ENCODE measurements around the gene CCDC124. TPM values are rescaled to one million over a fixed set of nuclear protein-coding genes. Genes with fewer than 3 reads are reported as not detected.
A peak's percentile ranks its signal among the peaks of the same experiment; 100 is the strongest.

The CCDC124 gene
- total RNA-seq, 1 experiment from 2014 or later = 131 TPM

- Histone ChIP-seq H3K4me3 (ENCODE audit: low read depth, low read length, poor library complexity, severe bottlenecking) (no peak overlapping the region), H3K4me1 (ENCODE audit: insufficient read depth, low read length, poor library complexity, severe bottlenecking) (peaks cover 11% of the 10 kb centered on the region), H3K9me3 (ENCODE audit: low read depth, low read length, poor library complexity, severe bottlenecking) (no peaks in the 10 kb centered on the region), H3K27ac (ENCODE audit: low read depth, low read length, poor library complexity, severe bottlenecking) (no peak overlapping the region), H3K36me3 (ENCODE audit: insufficient read depth, low read length, poor library complexity, severe bottlenecking) (no peaks in the 10 kb centered on the region), H3K27me3 (replicated peaks; ENCODE audit: insufficient read depth, low read depth, low read length, poor library complexity) (no peaks in the 10 kb centered on the region)
- no TSS peak for BruUV-seq (replicated peaks)
- POLR2A ChIA-PET (ENCODE audit: low non-redundant PET) = no interaction called here
- no peak for TF ChIP-seq CTCF (conservative IDR thresholded peaks at IDR 0.05; ENCODE audit: low read depth, low read length)
- no peak for TF ChIP-seq EZH2 (IDR thresholded peaks at IDR 0.05; ENCODE audit: borderline replicate concordance, low read depth, low read length, poor library complexity, severe bottlenecking)
- intact Hi-C loops (cut with micrococcal nuclease; ENCODE audit: unreplicated experiment) = no loop called here
- no peak for DNase-seq (ENCODE audit: low spot score)
- CTCF ChIA-PET = interaction anchor here (0.6 kb wide), 1 partner anchor 23 kb away, joined by 3 read pairs; no protein-coding TSS in a partner anchor
Measured at GRCh38 chr19:17929056-17929455, 3.8 kb upstream of the CCDC124 start.

- no peak for DNase-seq (ENCODE audit: low spot score)
- H3K27me3 ChIP-seq (replicated peaks; ENCODE audit: insufficient read depth, low read depth, low read length, poor library complexity) = no peaks in the 10 kb centered on the region
- POLR2A ChIA-PET (ENCODE audit: low non-redundant PET) = no interaction called here
- H3K4me1 ChIP-seq (ENCODE audit: insufficient read depth, low read length, poor library complexity, severe bottlenecking) = peaks cover 11% of the 10 kb centered on the region
- no peaks in the 10 kb centered on the region for H3K9me3 ChIP-seq (ENCODE audit: low read depth, low read length, poor library complexity, severe bottlenecking)
- H3K4me3 ChIP-seq (ENCODE audit: low read depth, low read length, poor library complexity, severe bottlenecking) = peak overlapping the region; percentile 85
- no peak for TF ChIP-seq EZH2 (IDR thresholded peaks at IDR 0.05; ENCODE audit: borderline replicate concordance, low read depth, low read length, poor library complexity, severe bottlenecking)
- TF ChIP-seq CTCF (conservative IDR thresholded peaks at IDR 0.05; ENCODE audit: low read depth, low read length) = no peak
- CTCF ChIA-PET = interaction anchor here (0.9 to 1.4 kb wide), 5 partner anchors 61 to 537 kb away, joined by 3 to 55 read pairs (median 5); partner anchors contain the start of genes RPL18A and SLC5A5
- no peak overlapping the region for H3K27ac ChIP-seq (ENCODE audit: low read depth, low read length, poor library complexity, severe bottlenecking)
- intact Hi-C loops (cut with micrococcal nuclease; ENCODE audit: unreplicated experiment) = loop anchor here (1.0 to 5.0 kb wide), 3 partner anchors 59 to 127 kb away; partner anchors contain the start of genes RPL18A and SLC5A5
- H3K36me3 ChIP-seq (ENCODE audit: insufficient read depth, low read length, poor library complexity, severe bottlenecking) = no peaks in the 10 kb centered on the region
- BruUV-seq (replicated peaks) = no TSS peak
Measured at GRCh38 chr19:17931532-17932191, 1.2 kb upstream of the CCDC124 start.

GRCh38 chr19:17933414-17934129 lies 757 bp downstream of the CCDC124 start:
- Histone ChIP-seq H3K27me3 (replicated peaks; ENCODE audit: insufficient read depth, low read depth, low read length, poor library complexity) (no peaks in the 10 kb centered on the region), H3K36me3 (ENCODE audit: insufficient read depth, low read length, poor library complexity, severe bottlenecking) (no peaks in the 10 kb centered on the region), H3K27ac (ENCODE audit: low read depth, low read length, poor library complexity, severe bottlenecking) (peak overlapping the region; percentile 97), H3K9me3 (ENCODE audit: low read depth, low read length, poor library complexity, severe bottlenecking) (no peaks in the 10 kb centered on the region), H3K4me1 (ENCODE audit: insufficient read depth, low read length, poor library complexity, severe bottlenecking) (peaks cover 11% of the 10 kb centered on the region), H3K4me3 (ENCODE audit: low read depth, low read length, poor library complexity, severe bottlenecking) (peak overlapping the region; percentile 85)
- BruUV-seq (replicated peaks) = no TSS peak
- ChIA-PET CTCF (interaction anchor here (0.8 to 1.4 kb wide), 4 partner anchors 10 to 74 kb away, joined by 3 to 55 read pairs (median 7); partner anchors contain the start of genes RPL18A and SLC5A5), POLR2A (ENCODE audit: low non-redundant PET) (interaction anchor here (0.5 to 0.9 kb wide), 2 partner anchors 74 to 347 kb away, joined by 4 to 5 read pairs; partner anchors contain the start of gene RPL18A)
- intact Hi-C loops (cut with micrococcal nuclease; ENCODE audit: unreplicated experiment) = loop anchor here (2.0 to 5.0 kb wide), 2 partner anchors 61 to 125 kb away; partner anchors contain the start of gene SLC5A5
- TF ChIP-seq CTCF (conservative IDR thresholded peaks at IDR 0.05; ENCODE audit: low read depth, low read length) (no peak), EZH2 (IDR thresholded peaks at IDR 0.05; ENCODE audit: borderline replicate concordance, low read depth, low read length, poor library complexity, severe bottlenecking) (no peak)
- DNase-seq (ENCODE audit: low spot score) = no peak
